HG03280 (cell line): ENCODE measurements around the gene MRPL52.

Experiments
- ATAC-seq: cut with Tn5 transposase; IDR thresholded peaks from one replicate; pipeline ENCODE4 v1.9.1; 2021; ENCODE audit warnings: mild to moderate bottlenecking, moderate library complexity; ENCODE audit not compliant: unreplicated experiment

Gene MRPL52

GRCh38 chr14:22878271-22879246 is 48.9 kb downstream of the MRPL52 start:
- ATAC-seq = no peak

- ATAC-seq = no peak
These were observed 52.4 kb downstream of the MRPL52 start for GRCh38 chr14:22882064-22882463.

- no peak for ATAC-seq
These were observed 53.0 kb downstream of the MRPL52 start for GRCh38 chr14:22882529-22883172.

GRCh38 chr14:22883173-22883976 is 53.7 kb downstream of the MRPL52 start, which contains the start of gene REM2:
REM2 (plus strand) TSS chr14:22883222; CDS start chr14:22883288, 66 bp downstream.
- no peak for ATAC-seq

- ATAC-seq = no peak
These were observed 54.5 kb downstream of the MRPL52 start for GRCh38 chr14:22884076-22884737.
